B cell (primary cell): Measurements from ENCODE around the gene B3GLCT. TPM values are rescaled to one million over a fixed set of nuclear protein-coding genes. Genes with fewer than 3 reads are reported as not detected.

Experiments
- ATAC-seq: fragments of 200-7000 bp; cut with Tn5 transposase; one replicate; pipeline ENCODE4 v1.10.0; 2021; ENCODE audit warnings: low read depth, mild to moderate bottlenecking, moderate number of reproducible peaks, moderate library complexity
- CTCF ChIA-PET: fragments of 350-600 bp; sonication (Branson Sonifier 250); formaldehyde crosslinking; loops from one replicate; lab custom pipeline; 2021; ENCODE audit warnings: antibody characterized with exemption, inconsistent platforms; lab: Charles Lee
- POLR2A ChIA-PET: fragments of 350-600 bp; sonication (Branson Sonifier 250); formaldehyde crosslinking; loops from one replicate; lab custom pipeline; 2021; ENCODE audit warnings: antibody characterized with exemption; lab: Charles Lee
- DNase-seq: peaks from one replicate; pipeline ENCODE4 v3.0.0; 2013
- H2AFZ ChIP-seq: 2 replicates; pipeline ENCODE4 v1.6.1; 2012; ENCODE audit warnings: mild to moderate bottlenecking, low read depth, low read length; ENCODE audit not compliant: insufficient read depth, poor library complexity, severe bottlenecking
- H3K27ac ChIP-seq, 2 donors: 1 replicate in 1 of 2; 2 replicates in 1 of 2; pipeline ENCODE4 v1.5.1; 2012 to 2013; ENCODE audit warnings: low read length in 2 of 2, mild to moderate bottlenecking in 2 of 2, moderate library complexity in 1 of 2
- H3K27me3 ChIP-seq, 4 experiments: fragments of 200-600 bp in 1 of 4; sonication (generic) in 1 of 4; replicated peaks in 1 of 4; 1 replicate in 2 of 4; 2 replicates in 2 of 4; pipeline versions ENCODE4 v1.6.1 to v1.7.0; 2013 to 2016; ENCODE audit warnings: low read length in 3 of 4, mild to moderate bottlenecking in 2 of 4, mixed read lengths in 1 of 4, moderate library complexity in 1 of 4; ENCODE audit not compliant: insufficient read depth in 4 of 4, control insufficient read depth in 3 of 4; ENCODE audit errors: control extremely low read depth in 1 of 4
- H3K36me3 ChIP-seq, 2 experiments: replicated peaks in 1 of 2; 1 replicate in 1 of 2; 2 replicates in 1 of 2; pipeline versions ENCODE4 v1.6.1 to v1.7.1; 2013; ENCODE audit warnings: low read length in 1 of 2; ENCODE audit not compliant: insufficient read depth in 2 of 2, control insufficient read depth in 1 of 2; ENCODE audit errors: control extremely low read depth in 1 of 2, extremely low read depth in 1 of 2
- H3K4me1 ChIP-seq, 2 donors: fragments of 200-600 bp in 1 of 2; sonication (generic) in 1 of 2; 1 replicate in 1 of 2; 2 replicates in 1 of 2; pipeline versions ENCODE4 v1.5.1 to v1.6.1; 2013 to 2017; ENCODE audit warnings: low read length in 2 of 2; ENCODE audit not compliant: control insufficient read depth in 2 of 2, insufficient read depth in 2 of 2
- H3K4me2 ChIP-seq: replicated peaks from 2 replicates; pipeline ENCODE3; 2012; ENCODE audit warnings: mild to moderate bottlenecking, low read depth, low read length; ENCODE audit not compliant: poor library complexity, severe bottlenecking
- H3K4me3 ChIP-seq, 5 experiments: fragments of 200-600 bp in 1 of 5; sonication (generic) in 1 of 5; 1 replicate in 3 of 5; 2 replicates in 2 of 5; pipeline versions ENCODE4 v1.5.1 to v1.7.0; 2011 to 2016; ENCODE audit warnings: low read length in 4 of 5, mild to moderate bottlenecking in 4 of 5, low read depth in 2 of 5, control low read depth in 1 of 5, moderate library complexity in 1 of 5; ENCODE audit not compliant: insufficient read depth in 1 of 5; ENCODE audit errors: control extremely low read depth in 1 of 5, extremely low read depth in 1 of 5
- H3K79me2 ChIP-seq: fragments of 200-600 bp; sonication (generic); one replicate; pipeline ENCODE4 v1.6.0; 2016; ENCODE audit warnings: low read length; ENCODE audit not compliant: control insufficient read depth, insufficient read depth
- H3K9ac ChIP-seq: fragments of 200-600 bp; sonication (generic); 2 replicates; pipeline ENCODE4 v1.6.1; 2017; ENCODE audit warnings: mild to moderate bottlenecking, low read length, moderate library complexity
- H3K9me3 ChIP-seq, 3 donors: one replicate each; pipeline versions ENCODE4 v1.6.1 to v1.7.1; 2013; ENCODE audit warnings: low read length in 2 of 3; ENCODE audit not compliant: control insufficient read depth in 2 of 3, insufficient read depth in 1 of 3; ENCODE audit errors: control extremely low read depth in 1 of 3
- H4K20me1 ChIP-seq: 2 replicates; pipeline ENCODE4 v1.6.0; 2012; ENCODE audit warnings: mild to moderate bottlenecking, low read length; ENCODE audit not compliant: insufficient read depth, control insufficient read depth, poor library complexity, severe bottlenecking
- H3K27ac Mint-ChIP-seq: one replicate; pipeline ENCODE4 v1.8.0; 2021; ENCODE audit warnings: mixed read lengths
- H3K27me3 Mint-ChIP-seq: one replicate; pipeline ENCODE4 v1.8.0; 2021; ENCODE audit warnings: mixed read lengths
- H3K4me1 Mint-ChIP-seq: one replicate; pipeline ENCODE4 v1.8.0; 2021; ENCODE audit warnings: mixed read lengths
- H3K4me3 Mint-ChIP-seq: one replicate; pipeline ENCODE4 v1.8.0; 2021; ENCODE audit warnings: mixed read lengths
- H3K9me3 Mint-ChIP-seq: one replicate; pipeline ENCODE4 v1.8.0; 2022; ENCODE audit warnings: mixed read lengths; ENCODE audit not compliant: insufficient read depth
- CTCF ChIP-seq: fragments of 200-600 bp; IDR thresholded peaks from one replicate; pipeline ENCODE4 v1.8.0; 2022; ENCODE audit warnings: antibody characterized with exemption, mild to moderate bottlenecking
- EZH2 ChIP-seq: IDR thresholded peaks from 2 replicates; pipeline ENCODE4 v1.6.1; 2012; ENCODE audit warnings: borderline replicate concordance, low read depth, mild to moderate bottlenecking, moderate library complexity, low read length; ENCODE audit not compliant: insufficient read depth, poor library complexity, severe bottlenecking
- WGBS: methylation state at CpG from one replicate; pipeline ENCODE4 v1.1.5; 2013; ENCODE audit warnings: missing lambda C conversion rate; ENCODE audit not compliant: insufficient coverage; 5-methylcytosine and 5-hydroxymethylcytosine counted together
- intact Hi-C: fragments of 100-400 bp; cut with micrococcal nuclease; formaldehyde crosslinking; loops from one replicate; pipeline ENCODE4 v1.10.0; 2022
- polyA plus RNA-seq: library from polyadenylated mRNA; depleted of rRNA; stranded (reverse); fragments of >200 nt; gene quantifications from 2 replicates; pipeline ENCODE4 v1.2.3, GENCODE V29; 2012
- total RNA-seq, 2 donors: library from RNA; stranded (reverse); fragments of 120-200 nt in 1 of 2; gene quantifications; 1 replicate in 1 of 2; 2 replicates in 1 of 2; pipeline versions ENCODE4 v1.2.3 to v1.2.4, GENCODE V29; 2013 to 2022

The B3GLCT gene
- total and polyA plus RNA-seq, 2 donors (not counting 1 experiment from before 2014, with no cell fraction given), result 1.4 to 6.2 TPM

GRCh38 chr13:31267126-31267784, 67.5 kb downstream of the B3GLCT start:
- Histone ChIP-seq H2AFZ (no peak overlapping the region), H3K36me3 (peaks cover 0 to 2% of the 10 kb centered on the region in 2 experiments), H4K20me1 (no peaks in the 10 kb centered on the region), H3K4me3 (no peak overlapping the region), H3K27me3 (no peaks in the 10 kb centered on the region), H3K27ac (no peak overlapping the region), H3K9ac (no peak overlapping the region), H3K9me3 (peaks cover 0 to 9% (median 0%) of the 10 kb centered on the region in 3 donors), H3K4me2 (no peak overlapping the region), H3K4me1 (no peaks in the 10 kb centered on the region), H3K79me2 (no peaks in the 10 kb centered on the region)
- ATAC-seq (no peak), DNase-seq (no peak)
- Mint-ChIP-seq H3K4me1 (no peaks in the 10 kb centered on the region), H3K9me3 (no peaks in the 10 kb centered on the region), H3K27me3 (no peaks in the 10 kb centered on the region), H3K27ac (no peak overlapping the region), H3K4me3 (no peak overlapping the region)
- intact Hi-C loops, result no loop called here
- POLR2A ChIA-PET, result no interaction called here
- TF ChIP-seq EZH2 (no peak), CTCF (no peak)
- CTCF ChIA-PET, result no interaction called here
- WGBS, result no CpG with 5 or more reads among the region's 2 CpGs

- Mint-ChIP-seq H3K27ac (no peak overlapping the region), H3K4me1 (no peaks in the 10 kb centered on the region), H3K27me3 (no peaks in the 10 kb centered on the region), H3K4me3 (no peak overlapping the region), H3K9me3 (peaks cover 5% of the 10 kb centered on the region)
- H3K4me1 ChIP-seq, result no peaks in the 10 kb centered on the region
- H3K4me2 ChIP-seq, result no peak overlapping the region
- DNase-seq, result no peak
- H3K9ac ChIP-seq, result no peak overlapping the region
- TF ChIP-seq CTCF, result no peak
- no peak for TF ChIP-seq EZH2
- no peaks in the 10 kb centered on the region for H4K20me1 ChIP-seq
- H3K79me2 ChIP-seq, result no peaks in the 10 kb centered on the region
- no peak overlapping the region for H3K27ac ChIP-seq
- H3K27me3 ChIP-seq, result no peaks in the 10 kb centered on the region
- POLR2A ChIA-PET, result no interaction called here
- no peak overlapping the region for H3K4me3 ChIP-seq
- no CpG with 5 or more reads among the region's 4 CpGs for WGBS
- peaks cover 0 to 5% (median 3%) of the 10 kb centered on the region in 3 donors for H3K9me3 ChIP-seq
- no peak for ATAC-seq
- H2AFZ ChIP-seq, result no peak overlapping the region
- CTCF ChIA-PET, result no interaction called here
- peaks cover 0 to 3% of the 10 kb centered on the region in 2 experiments for H3K36me3 ChIP-seq
- intact Hi-C loops, result no loop called here
Measured at GRCh38 chr13:31274390-31274789, 74.6 kb downstream of the B3GLCT start.
